OCI-LY1 (cell line): ENCODE data around the gene OPA1.

Experiments used
- CTCF ChIP-seq: fragments of 200-600 bp; sonication (generic), shearing (Covaris generic); IDR thresholded peaks from 2 replicates; pipeline ENCODE4 v1.5.1; 2017; ENCODE audit warnings: mild to moderate bottlenecking, antibody characterized with exemption, low read length, moderate library complexity, mixed read lengths
- EZH2 ChIP-seq: fragments of 200-600 bp; sonication (generic), shearing (Covaris generic); IDR thresholded peaks from 2 replicates; pipeline ENCODE4 v1.8.0; 2017; ENCODE audit warnings: borderline replicate concordance, mixed run types, mild to moderate bottlenecking, antibody characterized with exemption, low read length, moderate library complexity, mixed read lengths

- no peak for TF ChIP-seq CTCF
- no peak for TF ChIP-seq EZH2
Observed at GRCh38 chr3:193586526-193586925, 6.5 kb upstream of the OPA1 start.
